Neuronal stem cell (in vitro differentiated cells): ENCODE data around the gene TAF6L.

ENCODE experiments used
- DNase-seq: peaks from one replicate; pipeline ENCODE4 v3.0.0-alpha.2; 2013; ENCODE audit warnings: low spot score
- H2AFZ ChIP-seq: one replicate; pipeline ENCODE4 v1.6.1; 2013; ENCODE audit warnings: mild to moderate bottlenecking, low read length, inconsistent platforms
- H2AK5ac ChIP-seq: 2 replicates; pipeline ENCODE4 v1.6.1; 2013; ENCODE audit warnings: low read depth, mild to moderate bottlenecking, inconsistent platforms, low read length, moderate library complexity, mixed read lengths
- H2BK120ac ChIP-seq: 2 replicates; pipeline ENCODE4 v1.6.1; 2013; ENCODE audit warnings: low read depth, mild to moderate bottlenecking, inconsistent platforms, low read length, moderate library complexity, mixed read lengths
- H2BK12ac ChIP-seq: one replicate; pipeline ENCODE4 v1.6.1; 2013; ENCODE audit warnings: low read length, inconsistent platforms
- H2BK15ac ChIP-seq: 2 replicates; pipeline ENCODE4 v1.6.1; 2013; ENCODE audit warnings: mild to moderate bottlenecking, low read length, inconsistent platforms, mixed read lengths
- H2BK5ac ChIP-seq: one replicate; pipeline ENCODE4 v1.6.1; 2013; ENCODE audit warnings: inconsistent platforms, mild to moderate bottlenecking, low read length, moderate library complexity
- H3K14ac ChIP-seq: one replicate; pipeline ENCODE4 v1.6.1; 2013; ENCODE audit warnings: low read length, inconsistent platforms
- H3K18ac ChIP-seq: 2 replicates; pipeline ENCODE4 v1.6.1; 2013; ENCODE audit warnings: low read length, inconsistent platforms
- H3K23ac ChIP-seq: 2 replicates; pipeline ENCODE4 v1.6.1; 2013; ENCODE audit warnings: low read depth, mild to moderate bottlenecking, mixed read lengths, low read length, inconsistent platforms; ENCODE audit not compliant: poor library complexity
- H3K27ac ChIP-seq: replicated peaks from 3 replicates; pipeline ENCODE4 v1.5.1; 2013; ENCODE audit warnings: low read length, inconsistent platforms
- H3K27me3 ChIP-seq, 3 experiments: 2 replicates each; pipeline ENCODE4 v1.6.1; 2013; ENCODE audit warnings: low read length in 3 of 3, mild to moderate bottlenecking in 2 of 3, inconsistent platforms in 1 of 3, low read depth in 1 of 3, mixed read lengths in 1 of 3, moderate library complexity in 1 of 3; ENCODE audit not compliant: control insufficient read depth in 3 of 3, insufficient read depth in 3 of 3
- H3K36me3 ChIP-seq, 2 donors: replicated peaks in 1 of 2; 2 replicates each; pipeline ENCODE4 v1.6.1; 2013; ENCODE audit warnings: low read length in 2 of 2; ENCODE audit not compliant: control insufficient read depth in 2 of 2, insufficient read depth in 2 of 2
- H3K4ac ChIP-seq: 2 replicates; pipeline ENCODE4 v1.6.1; 2013; ENCODE audit warnings: inconsistent platforms, mild to moderate bottlenecking, low read length, moderate library complexity
- H3K4me1 ChIP-seq, 2 donors: 1 replicate in 1 of 2; 2 replicates in 1 of 2; pipeline ENCODE4 v1.6.1; 2013; ENCODE audit warnings: low read length in 2 of 2, low read depth in 1 of 2; ENCODE audit not compliant: control insufficient read depth in 2 of 2, insufficient read depth in 1 of 2
- H3K4me2 ChIP-seq: one replicate; pipeline ENCODE4 v1.6.1; 2013; ENCODE audit warnings: mild to moderate bottlenecking, low read length, inconsistent platforms; ENCODE audit not compliant: insufficient read depth, poor library complexity, severe bottlenecking
- H3K4me3 ChIP-seq, 2 donors: 2 replicates each; pipeline ENCODE4 v1.5.1; 2013; ENCODE audit warnings: low read length in 2 of 2, mild to moderate bottlenecking in 2 of 2, inconsistent platforms in 1 of 2, moderate library complexity in 1 of 2
- H3K79me1 ChIP-seq: one replicate; pipeline ENCODE4 v1.6.1; 2013; ENCODE audit warnings: low read depth, mild to moderate bottlenecking, inconsistent platforms, low read length, moderate library complexity
- H3K9ac ChIP-seq: one replicate; pipeline ENCODE4 v1.6.1; 2013; ENCODE audit warnings: mild to moderate bottlenecking, low read depth, low read length, inconsistent platforms; ENCODE audit not compliant: poor library complexity
- H3K9me3 ChIP-seq, 2 donors: replicated peaks in 1 of 2; 2 replicates each; pipeline versions ENCODE3 to v1.6.1; 2013; ENCODE audit warnings: low read length in 2 of 2, mild to moderate bottlenecking in 2 of 2, inconsistent platforms in 1 of 2, low read depth in 1 of 2, mixed read lengths in 1 of 2, moderate library complexity in 1 of 2; ENCODE audit not compliant: control insufficient read depth in 2 of 2, insufficient read depth in 1 of 2
- H4K8ac ChIP-seq: one replicate; pipeline ENCODE4 v1.6.1; 2013; ENCODE audit warnings: low read depth, mild to moderate bottlenecking, inconsistent platforms, low read length, moderate library complexity
- H4K91ac ChIP-seq: one replicate; pipeline ENCODE4 v1.6.1; 2013; ENCODE audit warnings: low read length, low read depth, mild to moderate bottlenecking, inconsistent platforms; ENCODE audit not compliant: poor library complexity
- WGBS, 2 donors: extraction: QIAGEN DNeasy Blood & Tissue Kit; methylation state at CpG; one replicate each; pipeline ENCODE4 v1.1.7; 2013; ENCODE audit warnings: missing lambda C conversion rate in 2 of 2, mixed read lengths in 1 of 2; ENCODE audit not compliant: insufficient read length in 2 of 2, insufficient replicate concordance in 1 of 2; ENCODE audit errors: extremely low coverage in 2 of 2; 5-methylcytosine and 5-hydroxymethylcytosine counted together

Gene TAF6L

GRCh38 chr11:62726156-62726914, 44.9 kb upstream of the TAF6L start:
- WGBS, 2 donors = no CpG with 5 or more reads among the region's 51 CpGs
- H3K14ac ChIP-seq = peak overlapping the region; percentile 87
- H2BK5ac ChIP-seq = peak overlapping the region; percentile 89
- peaks cover 25 to 61% of the 10 kb centered on the region in 2 donors for H3K36me3 ChIP-seq
- no peaks in the 10 kb centered on the region for H3K9me3 ChIP-seq
- peaks cover 3% of the 10 kb centered on the region for H3K79me1 ChIP-seq
- DNase-seq = no peak
- peak overlapping the region; percentile 81 for H2AFZ ChIP-seq
- peak overlapping the region; percentile 73 for H2BK120ac ChIP-seq
- H2BK15ac ChIP-seq = no peak overlapping the region
- no peak overlapping the region for H4K8ac ChIP-seq
- H3K4ac ChIP-seq = no peak overlapping the region
- H3K4me3 ChIP-seq = peak overlapping the region; percentile 92 to 96
- H3K23ac ChIP-seq = peak overlapping the region; percentile 97
- H3K9ac ChIP-seq = peak overlapping the region; percentile 100
- H3K18ac ChIP-seq = peak overlapping the region; percentile 99
- peak overlapping the region; percentile 100 for H3K27ac ChIP-seq
- peak overlapping the region; percentile 81 for H2AK5ac ChIP-seq
- H3K27me3 ChIP-seq = no peaks in the 10 kb centered on the region
- no peak overlapping the region for H4K91ac ChIP-seq
- peaks cover 0 to 18% of the 10 kb centered on the region in 2 donors for H3K4me1 ChIP-seq
- peak overlapping the region; percentile 99 for H3K4me2 ChIP-seq
- H2BK12ac ChIP-seq = no peak overlapping the region

DNA sequence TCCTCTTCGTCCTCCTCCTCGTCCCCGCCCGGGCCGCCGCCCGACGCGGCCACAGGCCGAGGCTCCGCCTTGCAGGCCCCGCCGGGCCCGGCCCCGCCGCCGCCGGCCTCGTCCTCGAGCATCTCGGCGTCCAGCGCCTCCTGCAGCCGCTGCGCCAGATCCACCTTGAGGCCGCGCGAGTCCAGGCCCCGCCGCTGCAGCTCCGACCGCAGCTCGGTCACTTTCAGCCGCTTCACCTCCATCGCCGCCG, 44.4 kb upstream of the TAF6L start:
- H3K27ac ChIP-seq = peak overlapping the region; percentile 100

DNA sequence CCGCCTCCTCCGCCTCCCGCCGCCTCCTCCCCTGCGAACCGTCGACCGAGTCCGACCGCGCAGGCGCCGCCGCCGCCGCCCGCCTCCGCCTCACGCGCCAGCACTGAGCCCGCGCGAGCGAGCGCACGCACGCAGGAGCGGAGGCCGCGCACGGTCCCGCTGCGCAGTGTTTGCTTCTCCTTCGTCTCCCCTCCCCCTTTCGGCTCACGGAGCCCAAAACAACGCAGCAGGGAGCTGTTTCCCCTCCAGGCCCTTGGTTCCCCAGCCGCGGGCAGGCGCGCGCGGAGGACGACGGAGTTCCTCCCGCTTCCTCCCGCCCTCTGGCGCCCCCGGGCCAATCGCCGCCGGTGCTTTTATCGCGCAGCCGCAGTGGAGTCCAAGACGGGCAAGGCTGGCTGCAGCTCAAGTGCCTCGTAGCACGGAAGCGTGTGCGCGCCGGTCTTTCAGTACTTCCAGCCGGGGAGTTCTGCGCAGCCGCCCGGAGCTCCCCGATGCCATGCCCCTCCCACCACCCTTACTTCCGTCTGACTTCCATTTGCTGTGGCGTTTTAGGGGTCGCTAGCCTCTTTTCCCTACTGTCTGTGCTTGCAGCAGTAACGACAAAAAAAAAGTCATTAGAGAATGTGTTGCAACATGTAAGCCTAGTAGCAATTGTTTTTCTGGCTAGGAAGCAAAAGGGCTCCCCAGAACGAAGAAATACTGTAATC, 43.9 kb upstream of the TAF6L start, which contains the start of gene HNRNPUL2:
Gene HNRNPUL2 (minus strand): TSS at position 293 of the 707 bp plus-strand sequence. CDS start 301 bp downstream, outside the sequence.
- Histone ChIP-seq H3K4me3 (peak within 1 kb of the TSS; percentile 92 to 96), H3K36me3 (peaks cover 20 to 55% of the 10 kb centered on the region in 2 donors), H3K14ac (peak within 1 kb of the TSS; percentile 100), H3K4me2 (peak within 1 kb of the TSS; percentile 99), H2BK120ac (peak within 1 kb of the TSS; percentile 73), H4K8ac (peak within 1 kb of the TSS; percentile 100), H3K79me1 (peaks cover 4% of the 10 kb centered on the region), H3K18ac (peak within 1 kb of the TSS; percentile 100), H2BK15ac (peak within 1 kb of the TSS; percentile 71), H2BK12ac (peak within 1 kb of the TSS; percentile 97), H3K9ac (peak within 1 kb of the TSS; percentile 100), H2AK5ac (peak within 1 kb of the TSS; percentile 85), H3K23ac (peak within 1 kb of the TSS; percentile 97), H3K27me3 (no peaks in the 10 kb centered on the region), H3K4ac (peak within 1 kb of the TSS; percentile 87), H3K9me3 (no peaks in the 10 kb centered on the region), H2BK5ac (peak within 1 kb of the TSS; percentile 89), H2AFZ (peak within 1 kb of the TSS; percentile 90), H4K91ac (no peak within 1 kb of the TSS), H3K4me1 (peaks cover 0 to 18% of the 10 kb centered on the region in 2 donors), H3K27ac (peak within 1 kb of the TSS; percentile 100)
- peak; percentile 99 for DNase-seq
- WGBS, 2 donors = no CpG with 5 or more reads among the region's 72 CpGs

More for the DNA sequence above, 44.4 kb upstream of the TAF6L start:
- Histone ChIP-seq H3K4ac (no peak overlapping the region), H3K36me3 (peaks cover 24 to 58% of the 10 kb centered on the region in 2 donors), H3K18ac (peak overlapping the region; percentile 99), H3K14ac (peak overlapping the region; percentile 87), H3K9me3 (no peaks in the 10 kb centered on the region), H3K4me3 (peak overlapping the region; percentile 92 to 96), H4K8ac (no peak overlapping the region), H3K27me3 (no peaks in the 10 kb centered on the region), H2BK120ac (peak overlapping the region; percentile 73), H2BK5ac (peak overlapping the region; percentile 89), H3K23ac (peak overlapping the region; percentile 97), H2BK12ac (no peak overlapping the region), H3K79me1 (peaks cover 4% of the 10 kb centered on the region), H2BK15ac (peak overlapping the region; percentile 71), H3K4me1 (peaks cover 0 to 18% of the 10 kb centered on the region in 2 donors), H2AK5ac (peak overlapping the region; percentile 81), H3K4me2 (peak overlapping the region; percentile 99), H2AFZ (peak overlapping the region; percentile 81), H3K9ac (peak overlapping the region; percentile 100), H4K91ac (no peak overlapping the region)
- no peak for DNase-seq
- no CpG with 5 or more reads among the region's 37 CpGs for WGBS, 2 donors

DNA sequence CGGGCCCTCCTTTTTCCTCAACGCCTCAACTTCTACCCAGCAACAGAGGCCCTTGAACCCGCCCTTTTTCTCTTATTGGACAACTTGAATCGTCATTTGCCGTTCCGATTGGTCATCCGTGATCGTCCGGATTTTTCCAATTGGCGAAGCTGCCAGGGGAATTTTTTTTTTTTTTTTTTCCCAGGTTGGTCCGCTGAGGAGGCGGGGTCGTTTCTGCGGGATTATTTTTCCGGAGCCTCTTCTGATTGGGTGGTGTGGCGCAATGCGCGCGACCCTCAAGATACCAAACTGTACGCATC, 43.4 kb upstream of the TAF6L start:
- no CpG with 5 or more reads among the region's 20 CpGs for WGBS, 2 donors
- H3K27ac ChIP-seq = peak overlapping the region; percentile 100
- peak overlapping the region; percentile 96 for H3K9ac ChIP-seq
- no peak overlapping the region for H3K4ac ChIP-seq
- no peaks in the 10 kb centered on the region for H3K9me3 ChIP-seq
- peak overlapping the region; percentile 92 to 96 for H3K4me3 ChIP-seq
- peaks cover 15 to 51% of the 10 kb centered on the region in 2 donors for H3K36me3 ChIP-seq
- H3K79me1 ChIP-seq = peaks cover 4% of the 10 kb centered on the region
- H3K23ac ChIP-seq = peak overlapping the region; percentile 75
- H2BK120ac ChIP-seq = no peak overlapping the region
- peak overlapping the region; percentile 100 for H3K14ac ChIP-seq
- H3K18ac ChIP-seq = peak overlapping the region; percentile 100
- DNase-seq = peak; percentile 98
- H2BK15ac ChIP-seq = no peak overlapping the region
- H2BK12ac ChIP-seq = peak overlapping the region; percentile 97
- peaks cover 0 to 18% of the 10 kb centered on the region in 2 donors for H3K4me1 ChIP-seq
- H3K27me3 ChIP-seq = no peaks in the 10 kb centered on the region
- H2BK5ac ChIP-seq = no peak overlapping the region
- peak overlapping the region; percentile 90 for H2AFZ ChIP-seq
- H4K91ac ChIP-seq = no peak overlapping the region
- H3K4me2 ChIP-seq = peak overlapping the region; percentile 99
- H2AK5ac ChIP-seq = peak overlapping the region; percentile 85
- no peak overlapping the region for H4K8ac ChIP-seq
